T-cell (primary cell): ENCODE data around the gene SEL1L3. TPM values are rescaled to one million over a fixed set of nuclear protein-coding genes. Genes with fewer than 3 reads are reported as not detected.

Source experiments
- ATAC-seq, 4 experiments: fragments of 200-7000 bp in 3 of 4; fragments of 150-1000 bp in 1 of 4; cut with Tn5 transposase; replicated peaks in 1 of 4; 1 replicate in 3 of 4; 2 replicates in 1 of 4; pipeline ENCODE4 v1.10.0; 2021; ENCODE audit warnings: moderate library complexity in 3 of 4, mild to moderate bottlenecking in 2 of 4, moderate number of reproducible peaks in 1 of 4
- CTCF ChIA-PET, 2 donors: fragments of 300-600 bp; sonication (Branson Sonifier 250); formaldehyde crosslinking; loops; one replicate each; lab custom pipeline; 2022; ENCODE audit warnings: antibody characterized with exemption in 2 of 2; lab: Charles Lee
- POLR2A ChIA-PET, 2 donors: fragments of 300-600 bp; sonication (Branson Sonifier 250); formaldehyde crosslinking; loops; one replicate each; lab custom pipeline; 2022; ENCODE audit warnings: antibody characterized with exemption in 2 of 2; lab: Charles Lee
- DNase-seq, 35 experiments: peaks; one replicate each; pipeline versions ENCODE4 v3.0.0 to v3.0.0-alpha.2; 2013 to 2023
- H3K27ac ChIP-seq: one replicate; pipeline ENCODE4 v1.5.1; 2013; ENCODE audit warnings: low read length
- H3K27me3 ChIP-seq, 2 experiments: replicated peaks in 1 of 2; 1 replicate in 1 of 2; 2 replicates in 1 of 2; pipeline versions ENCODE4 v1.6.1 to v1.7.0; 2013; ENCODE audit warnings: low read length in 1 of 2, mixed read lengths in 1 of 2; ENCODE audit not compliant: control insufficient read depth in 2 of 2, insufficient read depth in 2 of 2; ENCODE audit errors: extremely low read depth in 1 of 2
- H3K36me3 ChIP-seq, 2 donors: 1 replicate in 1 of 2; 2 replicates in 1 of 2; pipeline versions ENCODE4 v1.6.1 to v1.7.0; 2013; ENCODE audit warnings: low read length in 1 of 2; ENCODE audit not compliant: control insufficient read depth in 2 of 2, insufficient read depth in 1 of 2; ENCODE audit errors: extremely low read depth in 1 of 2
- H3K4me1 ChIP-seq, 2 experiments: 1 replicate in 1 of 2; 2 replicates in 1 of 2; pipeline versions ENCODE4 v1.6.1 to v1.7.0; 2013; ENCODE audit warnings: low read length in 2 of 2, mixed read lengths in 1 of 2; ENCODE audit not compliant: insufficient read depth in 2 of 2, control insufficient read depth in 1 of 2; ENCODE audit errors: extremely low read depth in 1 of 2
- H3K4me3 ChIP-seq, 2 donors: 1 replicate in 1 of 2; 2 replicates in 1 of 2; pipeline versions ENCODE4 v1.5.1 to v1.7.0; 2013; ENCODE audit warnings: mild to moderate bottlenecking in 2 of 2, low read length in 1 of 2, moderate library complexity in 1 of 2; ENCODE audit not compliant: control insufficient read depth in 1 of 2; ENCODE audit errors: extremely low read depth in 1 of 2
- H3K9me3 ChIP-seq: 2 replicates; pipeline ENCODE4 v1.7.0; 2013
- H3K27ac Mint-ChIP-seq, 2 donors: one replicate each; pipeline ENCODE4 v1.8.0; 2020 to 2021; ENCODE audit warnings: mild to moderate bottlenecking in 2 of 2, mixed read lengths in 2 of 2
- H3K27me3 Mint-ChIP-seq, 2 donors: one replicate each; pipeline ENCODE4 v1.8.0; 2021 to 2022; ENCODE audit warnings: mixed read lengths in 2 of 2
- H3K36me3 Mint-ChIP-seq: one replicate; pipeline ENCODE4 v1.8.0; 2021; ENCODE audit warnings: mixed read lengths
- H3K4me1 Mint-ChIP-seq, 3 donors: one replicate each; pipeline ENCODE4 v1.8.0; 2020 to 2022; ENCODE audit warnings: mixed read lengths in 3 of 3, mild to moderate bottlenecking in 1 of 3
- H3K4me3 Mint-ChIP-seq, 3 donors: one replicate each; pipeline ENCODE4 v1.8.0; 2020 to 2022; ENCODE audit warnings: mild to moderate bottlenecking in 3 of 3, mixed read lengths in 3 of 3, moderate library complexity in 3 of 3
- H3K9me3 Mint-ChIP-seq, 3 donors: one replicate each; pipeline ENCODE4 v1.8.0; 2020 to 2022; ENCODE audit warnings: mixed read lengths in 3 of 3
- WGBS: methylation state at CpG from one replicate; pipeline ENCODE4 v1.1.5; 2013; ENCODE audit warnings: missing lambda C conversion rate; ENCODE audit not compliant: insufficient coverage; 5-methylcytosine and 5-hydroxymethylcytosine counted together
- total RNA-seq, 35 experiments: library from RNA in 6 of 35; stranded (reverse) in 6 of 35; fragments of 120-200 nt in 1 of 35; gene quantifications; one replicate each; pipeline versions ENCODE4 v1.2.1 to v1.2.4 and lab custom pipeline; 2013 to 2026

Gene SEL1L3
- total RNA-seq, 5 donors from 2014 or later (not counting 1 experiment from before 2014, with no cell fraction given): 43.6 to 69.9 (median 50.1) TPM

- Histone ChIP-seq H3K27me3 (no peaks in the 10 kb centered on the region), H3K36me3 (peaks cover 0 to 69% of the 10 kb centered on the region in 2 donors), H3K9me3 (no peaks in the 10 kb centered on the region), H3K27ac (no peak overlapping the region), H3K4me3 (no peak overlapping the region), H3K4me1 (no peaks in the 10 kb centered on the region)
- no peak for ATAC-seq
- H3K4me1 Mint-ChIP-seq: no peaks in the 10 kb centered on the region
- no peak overlapping the region for H3K4me3 Mint-ChIP-seq
- WGBS: 96% methylated on average over 4 of the region's 9 CpGs
- CTCF ChIA-PET: no interaction called here
- no peaks in the 10 kb centered on the region for H3K9me3 Mint-ChIP-seq
- no peak overlapping the region for H3K27ac Mint-ChIP-seq
- DNase-seq: no peak
- H3K36me3 Mint-ChIP-seq: peaks cover 64% of the 10 kb centered on the region
- H3K27me3 Mint-ChIP-seq: no peaks in the 10 kb centered on the region
- POLR2A ChIA-PET: no interaction called here
Measured at GRCh38 chr4:25813448-25814106, 49.2 kb downstream of the SEL1L3 start.

- Mint-ChIP-seq H3K27me3 (no peaks in the 10 kb centered on the region), H3K27ac (no peak overlapping the region), H3K4me1 (no peaks in the 10 kb centered on the region), H3K4me3 (no peak overlapping the region), H3K9me3 (no peaks in the 10 kb centered on the region), H3K36me3 (peaks cover 63% of the 10 kb centered on the region)
- ATAC-seq (no peak), DNase-seq (no peak)
- H3K4me1 ChIP-seq: no peaks in the 10 kb centered on the region
- no peak overlapping the region for H3K27ac ChIP-seq
- 98% methylated on average over 8 of the region's 9 CpGs for WGBS
- H3K9me3 ChIP-seq: no peaks in the 10 kb centered on the region
- H3K4me3 ChIP-seq: no peak overlapping the region
- no peaks in the 10 kb centered on the region for H3K27me3 ChIP-seq
- peaks cover 0 to 66% of the 10 kb centered on the region in 2 donors for H3K36me3 ChIP-seq
- POLR2A ChIA-PET: no interaction called here
- CTCF ChIA-PET: interaction anchor here in 1 of 2 donors (0.7 kb wide), 1 partner anchor 265 kb away, joined by 3 read pairs; no protein-coding TSS in a partner anchor
Measured at GRCh38 chr4:25811841-25812240, 50.9 kb downstream of the SEL1L3 start.

- no peaks in the 10 kb centered on the region for H3K9me3 Mint-ChIP-seq
- ChIA-PET CTCF (interaction anchor here in 1 of 2 donors (0.7 kb wide), 1 partner anchor 266 kb away, joined by 3 read pairs; no protein-coding TSS in a partner anchor), POLR2A (no interaction called here)
- DNase-seq (no peak), ATAC-seq (no peak)
- WGBS: 91% methylated on average over 2 of the region's 4 CpGs
- no peak overlapping the region for H3K27ac ChIP-seq
- no peak overlapping the region for H3K27ac Mint-ChIP-seq
- peaks cover 63% of the 10 kb centered on the region for H3K36me3 Mint-ChIP-seq
- H3K4me3 ChIP-seq: no peak overlapping the region
- no peaks in the 10 kb centered on the region for H3K4me1 ChIP-seq
- H3K36me3 ChIP-seq: peaks cover 0 to 64% of the 10 kb centered on the region in 2 donors
- H3K9me3 ChIP-seq: no peaks in the 10 kb centered on the region
- H3K27me3 ChIP-seq: no peaks in the 10 kb centered on the region
- H3K4me3 Mint-ChIP-seq: no peak overlapping the region
- no peaks in the 10 kb centered on the region for H3K27me3 Mint-ChIP-seq
- no peaks in the 10 kb centered on the region for H3K4me1 Mint-ChIP-seq
Measured at GRCh38 chr4:25811374-25811690, 51.5 kb downstream of the SEL1L3 start.

- Histone ChIP-seq H3K36me3 (peaks cover 0 to 62% of the 10 kb centered on the region in 2 donors), H3K27ac (no peak overlapping the region), H3K27me3 (no peaks in the 10 kb centered on the region), H3K4me1 (no peaks in the 10 kb centered on the region), H3K4me3 (no peak overlapping the region), H3K9me3 (no peaks in the 10 kb centered on the region)
- H3K36me3 Mint-ChIP-seq: peaks cover 62% of the 10 kb centered on the region
- no peaks in the 10 kb centered on the region for H3K9me3 Mint-ChIP-seq
- H3K4me3 Mint-ChIP-seq: no peak overlapping the region
- H3K4me1 Mint-ChIP-seq: no peaks in the 10 kb centered on the region
- 97% methylated on average over 19 of the region's 23 CpGs for WGBS
- no peaks in the 10 kb centered on the region for H3K27me3 Mint-ChIP-seq
- DNase-seq (no peak), ATAC-seq (no peak)
- POLR2A ChIA-PET: no interaction called here
- no peak overlapping the region for H3K27ac Mint-ChIP-seq
- CTCF ChIA-PET: interaction anchor here in 1 of 2 donors (0.7 kb wide), 1 partner anchor 267 kb away, joined by 3 read pairs; no protein-coding TSS in a partner anchor
Measured at GRCh38 chr4:25810461-25811373, 52.1 kb downstream of the SEL1L3 start.

GRCh38 chr4:25809996-25810395 lies 52.8 kb downstream of the SEL1L3 start:
- H3K27ac Mint-ChIP-seq: no peak overlapping the region
- POLR2A ChIA-PET: no interaction called here
- CTCF ChIA-PET: no interaction called here

GRCh38 chr4:25807102-25807728 lies 55.6 kb downstream of the SEL1L3 start:
- 94% methylated on average over 3 of the region's 8 CpGs for WGBS
- H3K9me3 Mint-ChIP-seq: no peaks in the 10 kb centered on the region
- CTCF ChIA-PET: no interaction called here
- Histone ChIP-seq H3K27ac (no peak overlapping the region), H3K27me3 (no peaks in the 10 kb centered on the region), H3K9me3 (no peaks in the 10 kb centered on the region), H3K4me3 (no peak overlapping the region), H3K4me1 (no peaks in the 10 kb centered on the region), H3K36me3 (peaks cover 0 to 75% of the 10 kb centered on the region in 2 donors)
- peaks cover 69% of the 10 kb centered on the region for H3K36me3 Mint-ChIP-seq
- H3K4me3 Mint-ChIP-seq: no peak overlapping the region
- POLR2A ChIA-PET: no interaction called here
- no peak overlapping the region for H3K27ac Mint-ChIP-seq
- no peaks in the 10 kb centered on the region for H3K4me1 Mint-ChIP-seq
- DNase-seq (no peak), ATAC-seq (no peak)
- H3K27me3 Mint-ChIP-seq: no peaks in the 10 kb centered on the region

More at GRCh38 chr4:25809996-25810395, 52.8 kb downstream of the SEL1L3 start:
- H3K36me3 ChIP-seq: peaks cover 0 to 63% of the 10 kb centered on the region in 2 donors
- no peaks in the 10 kb centered on the region for H3K27me3 Mint-ChIP-seq
- H3K9me3 ChIP-seq: no peaks in the 10 kb centered on the region
- H3K27ac ChIP-seq: no peak overlapping the region
- peaks cover 63% of the 10 kb centered on the region for H3K36me3 Mint-ChIP-seq
- H3K4me3 ChIP-seq: no peak overlapping the region
- DNase-seq (no peak), ATAC-seq (no peak)
- H3K9me3 Mint-ChIP-seq: no peaks in the 10 kb centered on the region
- 100% methylated on average over 1 of the region's 4 CpGs for WGBS
- no peaks in the 10 kb centered on the region for H3K4me1 Mint-ChIP-seq
- no peaks in the 10 kb centered on the region for H3K4me1 ChIP-seq
- no peaks in the 10 kb centered on the region for H3K27me3 ChIP-seq
- no peak overlapping the region for H3K4me3 Mint-ChIP-seq
